Skeletal muscle cell (primary cell): ENCODE measurements around the gene PACRG.
"Not testable (repeated sequence)": the region's sequence is repeated elsewhere in the genome, so short reads cannot be mapped to it uniquely, and the experiment has no call there.

ENCODE experiments used
- DNase-seq: peaks from one replicate; pipeline ENCODE4 v3.0.0-alpha.2; 2010; ENCODE audit warnings: low read depth
- H3K4me3 ChIP-seq: 2 replicates; pipeline ENCODE4 v1.5.1; 2011; ENCODE audit warnings: low read depth, mild to moderate bottlenecking, control low read depth, low read length, moderate library complexity

Gene PACRG

GRCh38 chr6:162971356-162971755 is 243.6 kb downstream of the PACRG start:
- no peak for DNase-seq
- no peak overlapping the region for H3K4me3 ChIP-seq

GRCh38 chr6:162973151-162973872 is 245.5 kb downstream of the PACRG start:
- peak; percentile 10 for DNase-seq
- H3K4me3 ChIP-seq = no peak overlapping the region

GRCh38 chr6:162973980-162974379 is 246.2 kb downstream of the PACRG start:
- no peak overlapping the region for H3K4me3 ChIP-seq
- no peak for DNase-seq

DNA sequence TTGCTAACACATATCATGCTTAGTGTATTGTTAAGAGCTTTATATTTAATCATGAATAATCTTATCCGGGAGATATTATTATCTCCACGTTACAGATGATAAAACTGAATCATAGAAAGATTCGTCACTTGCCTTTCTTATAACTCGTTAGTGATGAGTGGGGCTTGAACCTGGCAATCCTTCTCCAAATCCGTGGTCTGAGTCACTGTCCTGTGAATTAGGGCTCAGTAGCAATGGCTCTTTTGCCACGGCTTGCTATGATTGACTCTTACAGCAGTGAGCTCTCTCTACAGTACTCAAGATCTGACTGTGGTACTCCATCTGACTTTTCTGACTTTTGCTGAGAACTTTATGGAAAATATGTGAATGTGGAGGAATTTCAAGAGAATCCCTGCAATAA is 246.9 kb downstream of the PACRG start:
- DNase-seq = no peak
- H3K4me3 ChIP-seq = no peak overlapping the region

- no peak overlapping the region for H3K4me3 ChIP-seq
- no peak for DNase-seq
These were observed 248.4 kb downstream of the PACRG start for GRCh38 chr6:162976141-162976540.

DNA sequence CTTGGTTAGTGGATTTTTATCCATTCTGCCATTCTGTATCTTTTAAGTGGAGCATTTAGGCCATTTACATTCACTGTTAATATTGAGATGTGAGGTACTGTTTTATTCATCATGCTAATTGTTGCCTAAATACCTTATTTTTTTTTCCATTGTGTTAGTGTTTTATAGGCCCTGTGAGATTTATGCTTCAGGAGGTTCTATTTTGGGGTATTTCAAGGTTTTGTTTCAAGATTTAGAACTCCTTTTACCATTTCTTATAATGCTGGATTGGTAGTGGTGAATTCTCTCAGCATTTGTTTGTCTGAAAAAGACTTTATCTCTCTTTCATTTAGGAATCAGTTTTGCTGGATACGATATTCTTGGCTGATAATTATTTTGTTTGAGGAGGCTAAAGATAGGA is 255.5 kb downstream of the PACRG start:
- DNase-seq = not testable (repeated sequence)

DNA sequence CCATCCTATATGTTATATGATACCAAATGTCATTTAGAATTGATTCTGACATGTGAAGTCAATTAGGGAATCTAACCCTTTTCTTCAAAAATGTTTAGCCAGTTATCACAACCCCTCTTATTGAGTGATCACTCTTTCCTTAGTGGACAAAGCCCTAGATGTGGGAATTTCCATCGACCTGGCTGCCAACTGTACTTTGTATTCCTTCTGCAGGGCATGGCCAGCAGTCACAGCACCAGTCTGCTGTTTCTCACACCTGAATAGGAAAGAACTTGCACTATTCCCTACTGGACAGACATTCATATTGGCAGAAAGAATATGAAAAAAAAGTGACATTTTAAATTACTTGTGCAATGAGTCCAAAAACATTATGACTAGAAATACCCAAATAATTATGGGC is 271.0 kb downstream of the PACRG start:
- no peak for DNase-seq
- H3K4me3 ChIP-seq = no peak overlapping the region

More for the DNA sequence above, 255.5 kb downstream of the PACRG start:
- not testable (repeated sequence) for H3K4me3 ChIP-seq

DNA sequence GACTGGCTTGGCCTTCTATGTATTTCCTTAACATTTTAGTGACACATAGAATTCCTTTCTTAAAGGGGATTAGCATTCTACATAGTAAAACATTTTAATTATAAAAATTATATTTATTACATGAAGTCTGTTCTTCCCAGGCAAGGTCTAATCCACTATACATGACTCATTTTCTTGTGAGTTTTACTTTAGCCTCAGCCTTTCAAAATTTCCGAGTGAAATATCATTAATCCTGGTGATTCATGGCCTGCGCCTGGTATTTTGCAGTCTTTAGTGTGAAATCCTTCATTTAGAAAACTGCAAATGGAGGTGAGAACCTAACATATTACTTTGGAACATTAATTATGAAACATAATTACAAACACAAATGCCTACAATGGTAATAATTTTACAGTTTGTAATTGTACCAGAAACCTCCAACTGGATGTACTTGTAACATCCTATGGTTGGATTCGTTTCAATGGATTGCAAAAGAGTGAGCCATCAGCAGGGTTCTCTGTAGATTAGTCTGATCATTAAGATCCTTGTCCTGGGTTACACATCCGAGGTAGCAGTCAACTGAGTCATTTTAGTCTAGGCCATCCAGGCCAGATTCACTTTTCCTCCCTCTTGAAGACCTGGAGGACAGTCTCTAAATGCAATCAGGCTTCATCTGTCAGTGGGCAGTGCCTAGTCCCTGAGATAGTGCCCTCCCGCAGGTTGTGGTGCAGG is 272.0 kb downstream of the PACRG start:
- DNase-seq = peak; percentile 75
- no peak overlapping the region for H3K4me3 ChIP-seq

DNA sequence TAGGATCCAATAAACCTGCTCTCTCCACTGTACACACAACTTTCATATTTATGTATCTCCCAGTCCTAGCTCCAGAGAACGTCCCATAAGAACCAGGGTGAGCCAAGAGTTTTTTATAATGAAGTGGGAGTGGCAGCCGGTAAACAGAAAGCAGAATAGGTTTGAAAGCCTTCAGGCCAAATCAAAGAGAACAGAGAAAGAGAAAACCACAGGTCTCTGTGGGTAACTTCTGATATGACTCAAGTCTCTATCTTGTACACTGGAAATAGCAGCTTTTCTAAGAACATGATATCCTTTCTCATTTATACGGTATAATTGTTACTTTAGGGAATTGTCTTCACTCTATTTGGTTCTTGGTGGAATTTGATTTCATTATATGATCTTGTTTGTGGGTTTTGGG is 273.6 kb downstream of the PACRG start:
- no peak overlapping the region for H3K4me3 ChIP-seq
- peak; percentile 2 for DNase-seq

DNA sequence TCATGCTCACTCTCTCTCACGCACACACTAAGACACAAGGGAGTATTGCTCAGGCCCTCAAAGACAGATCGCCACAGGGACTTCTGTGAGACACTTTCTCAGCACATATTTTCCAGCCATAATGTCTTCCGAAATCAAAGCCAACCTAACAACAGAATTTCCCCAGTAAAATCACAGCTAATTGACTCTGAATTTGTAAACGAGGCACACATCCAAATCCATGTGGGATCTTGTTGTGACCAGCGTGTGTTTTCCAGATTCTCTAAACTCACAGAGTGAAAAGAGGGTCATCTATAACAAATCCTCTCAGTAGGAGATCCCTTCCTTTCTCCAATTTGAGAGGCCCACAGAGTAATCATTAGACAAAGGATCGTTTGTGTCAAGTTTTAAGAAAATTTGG is 280.4 kb downstream of the PACRG start:
- no peak for DNase-seq
- H3K4me3 ChIP-seq = no peak overlapping the region

- no peak for DNase-seq
- H3K4me3 ChIP-seq = no peak overlapping the region
These were observed 280.9 kb downstream of the PACRG start for GRCh38 chr6:163008626-163009025.

- H3K4me3 ChIP-seq = no peak overlapping the region
- no peak for DNase-seq
These were observed 282.4 kb downstream of the PACRG start for GRCh38 chr6:163010145-163010544.

DNA sequence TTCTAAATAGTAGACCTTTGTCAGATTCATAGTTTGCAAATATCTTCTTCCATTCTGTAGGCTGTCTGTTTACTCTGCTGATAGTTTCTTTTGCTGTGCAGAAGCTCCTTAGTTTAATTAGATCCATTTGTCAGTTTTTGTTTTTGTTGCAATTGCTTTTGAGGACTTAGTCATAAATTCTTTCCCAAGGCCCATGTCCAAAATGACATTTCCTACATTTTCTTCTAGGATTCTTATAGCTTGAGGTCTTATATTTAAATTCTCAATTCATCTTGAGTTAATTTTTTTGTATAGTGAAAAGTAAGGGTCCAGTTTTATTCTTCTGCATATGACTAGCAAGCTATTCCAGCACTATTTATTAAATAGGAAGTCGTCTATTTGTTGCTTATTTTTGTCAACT is 287.0 kb downstream of the PACRG start:
- H3K4me3 ChIP-seq = no peak overlapping the region
- DNase-seq = no peak

DNA sequence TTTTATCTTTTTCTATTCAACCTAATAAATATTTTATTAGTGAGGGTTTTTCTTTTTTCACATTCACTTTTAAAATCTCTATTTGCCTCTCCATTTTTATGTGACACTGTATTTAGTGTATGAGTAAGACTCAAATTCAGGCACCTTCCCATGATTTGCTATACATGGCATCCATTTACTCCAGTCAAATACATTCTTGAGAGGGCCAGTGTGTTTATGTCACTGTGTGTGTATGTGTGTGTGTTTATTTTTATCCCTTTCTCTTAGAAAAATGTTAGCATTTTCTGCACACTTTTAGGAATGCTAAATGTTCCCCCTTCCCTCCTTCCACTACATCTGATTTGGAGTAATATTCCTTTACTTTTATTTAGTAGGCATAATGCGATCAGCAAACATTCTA is 290.0 kb downstream of the PACRG start:
- DNase-seq = no peak
- no peak overlapping the region for H3K4me3 ChIP-seq

DNA sequence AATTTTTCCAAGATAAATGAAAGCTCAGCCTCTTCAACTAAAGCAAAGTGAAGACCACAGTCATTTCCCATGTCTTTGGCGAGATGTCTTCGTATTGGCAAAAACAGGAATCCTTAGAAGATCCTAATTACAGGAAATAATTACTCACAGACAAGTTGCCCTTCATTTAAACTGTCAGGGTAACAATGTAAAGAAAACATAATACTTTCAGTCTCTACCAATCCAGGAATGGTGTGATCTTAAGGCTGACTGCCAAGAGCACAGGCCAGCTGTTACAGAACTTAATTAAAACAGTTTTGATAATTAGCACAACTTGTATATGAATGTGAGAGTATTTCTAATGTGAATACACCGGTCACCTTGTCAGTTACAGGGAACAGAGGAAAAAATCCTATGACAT is 292.2 kb downstream of the PACRG start:
- H3K4me3 ChIP-seq = no peak overlapping the region
- no peak for DNase-seq

GRCh38 chr6:163021054-163021453 is 293.3 kb downstream of the PACRG start:
- no peak for DNase-seq
- no peak overlapping the region for H3K4me3 ChIP-seq

GRCh38 chr6:163023700-163024099 is 295.9 kb downstream of the PACRG start:
- no peak for DNase-seq
- H3K4me3 ChIP-seq = no peak overlapping the region

DNA sequence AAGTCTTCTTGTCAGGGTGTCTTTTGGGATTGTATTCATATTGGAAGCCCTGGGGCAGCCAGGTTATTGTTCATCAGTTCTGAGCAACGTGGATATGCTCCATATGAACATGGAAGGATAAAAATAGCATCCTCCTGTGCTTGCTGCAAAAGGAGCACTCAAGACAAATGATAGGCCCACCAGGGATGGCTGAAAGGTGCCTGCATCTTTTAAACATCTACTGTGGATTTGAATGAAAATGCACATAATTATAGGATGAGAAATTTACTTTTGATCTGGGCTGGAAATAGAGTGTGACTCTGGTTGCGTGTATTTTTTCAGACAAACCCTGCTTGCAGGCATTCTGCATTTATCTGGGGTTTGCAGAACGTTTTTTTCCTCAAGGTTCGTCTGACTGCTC is 299.1 kb downstream of the PACRG start:
- no peak for DNase-seq
- H3K4me3 ChIP-seq = no peak overlapping the region

DNA sequence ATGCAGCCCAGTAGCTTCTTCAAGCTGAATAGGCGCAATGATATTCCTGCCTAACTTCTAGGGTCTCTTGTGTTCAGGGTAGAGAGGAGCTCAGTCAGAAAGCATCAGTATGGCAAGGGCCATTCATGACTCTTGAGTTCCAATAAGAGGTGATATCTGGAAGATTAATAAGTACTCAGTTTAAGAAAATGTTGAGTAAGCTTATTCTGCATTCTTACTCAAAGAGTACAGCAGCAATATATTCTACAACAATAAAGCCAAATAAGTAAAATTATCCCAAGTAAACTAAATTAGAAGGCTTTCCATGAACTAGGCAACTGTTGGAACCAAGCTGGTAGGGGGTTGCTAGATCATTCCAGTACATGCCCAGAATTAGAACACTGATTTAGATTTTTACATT is 303.2 kb downstream of the PACRG start:
- no peak for DNase-seq
- no peak overlapping the region for H3K4me3 ChIP-seq

DNA sequence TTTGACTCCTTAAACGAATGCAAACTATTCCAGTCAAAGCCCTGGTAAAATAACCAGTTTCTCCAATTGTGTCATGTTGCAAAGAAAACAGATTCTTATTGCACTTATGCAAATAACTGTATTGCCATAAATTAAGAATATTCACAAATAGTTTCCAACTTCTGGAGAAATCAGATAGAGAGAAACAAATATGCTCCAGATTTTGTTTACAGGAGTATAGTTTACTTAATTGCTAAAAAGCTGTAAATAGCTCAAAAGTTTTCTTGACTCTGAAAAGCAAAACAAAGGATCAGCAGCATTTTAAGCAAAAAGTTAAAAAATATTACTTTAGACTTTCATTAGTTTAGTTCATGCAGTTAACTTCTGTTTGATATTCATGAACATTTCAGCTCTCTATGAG is 304.2 kb downstream of the PACRG start:
- H3K4me3 ChIP-seq = no peak overlapping the region
- no peak for DNase-seq

- H3K4me3 ChIP-seq = no peak overlapping the region
- no peak for DNase-seq
These were observed 308.4 kb downstream of the PACRG start for GRCh38 chr6:163036160-163036645.
